Cardiac fibroblast (primary cell): Measurements from ENCODE around the gene SPEN.
"Not testable (repeated sequence)": the region's sequence is repeated elsewhere in the genome, so short reads cannot be mapped to it uniquely, and the experiment has no call there.

Experiments used
- DNase-seq, 2 donors: peaks; one replicate each; pipeline versions ENCODE4 v3.0.0 to v3.0.0-alpha.2; 2010; ENCODE audit warnings: low read depth in 2 of 2
- H3K4me3 ChIP-seq, 2 donors: replicated peaks in 1 of 2; 1 replicate in 1 of 2; 2 replicates in 1 of 2; pipeline ENCODE4 v1.5.1; 2011; ENCODE audit warnings: low read depth in 2 of 2, low read length in 2 of 2, mild to moderate bottlenecking in 2 of 2, moderate library complexity in 1 of 2
- CTCF ChIP-seq: IDR thresholded peaks from one replicate; pipeline ENCODE4 v1.5.1; 2011; ENCODE audit warnings: low read depth, mild to moderate bottlenecking, low read length, inconsistent platforms

The SPEN gene

GRCh38 chr1:15804060-15804459 is 43.4 kb upstream of the SPEN start:
- TF ChIP-seq CTCF: no peak
- H3K4me3 ChIP-seq: no peak overlapping the region
- no peak for DNase-seq

GRCh38 chr1:15807121-15807520 is 40.4 kb upstream of the SPEN start:
- no peak for DNase-seq
- H3K4me3 ChIP-seq: no peak overlapping the region
- TF ChIP-seq CTCF: no peak

- DNase-seq, H3K4me3 ChIP-seq: not testable (repeated sequence)
Observed at GRCh38 chr1:15807549-15807948, 40.0 kb upstream of the SPEN start, which contains the start of gene UQCRHL. Gene UQCRHL (minus strand): TSS chr1:15807649. CDS start chr1:15807649, 0 bp downstream.

- TF ChIP-seq CTCF: no peak
- no peak for DNase-seq
- no peak overlapping the region for H3K4me3 ChIP-seq
Observed at GRCh38 chr1:15808955-15809354, 38.6 kb upstream of the SPEN start.

GRCh38 chr1:15810073-15810472 is 37.4 kb upstream of the SPEN start:
- H3K4me3 ChIP-seq: no peak overlapping the region
- no peak for TF ChIP-seq CTCF
- DNase-seq: no peak

GRCh38 chr1:15816674-15817073 is 30.8 kb upstream of the SPEN start:
- TF ChIP-seq CTCF: no peak
- DNase-seq: no peak

GRCh38 chr1:15820478-15820877 is 27.0 kb upstream of the SPEN start:
- peak in 1 of 2 donors; percentile 55 for DNase-seq
- no peak overlapping the region for H3K4me3 ChIP-seq
- TF ChIP-seq CTCF: no peak

More at GRCh38 chr1:15816674-15817073, 30.8 kb upstream of the SPEN start:
- H3K4me3 ChIP-seq: no peak overlapping the region
